HCT116 (cell line): ENCODE measurements around the gene G2E3. TPM values are rescaled to one million over a fixed set of nuclear protein-coding genes. Genes with fewer than 3 reads are reported as not detected.
"Not testable (repeated sequence)": the region's sequence is repeated elsewhere in the genome, so short reads cannot be mapped to it uniquely, and the experiment has no call there.

Experiments
- ATAC-seq: fragments of 200-7000 bp; cut with Tn5 transposase; 2 replicates; pipeline ENCODE4 v1.9.1; 2020; ENCODE audit warnings: mild to moderate bottlenecking, moderate library complexity
- BruUV-seq: library from RNA; stranded (reverse); fragments of 400-500 nt; replicated peaks from 2 replicates; lab custom pipeline; 2021; lab: Mats Ljungman, UMichigan
- CTCF ChIA-PET: fragments of 300-600 bp; sonication (Branson Sonifier 250); formaldehyde crosslinking; loops from one replicate; lab custom pipeline; 2021; ENCODE audit warnings: antibody characterized with exemption; lab: Charles Lee
- POLR2A ChIA-PET: fragments of 300-600, 350-600 bp; sonication (Branson Sonifier 250); formaldehyde crosslinking; loops from one replicate; lab custom pipeline; 2021; ENCODE audit warnings: antibody characterized with exemption; lab: Charles Lee
- RAD21 ChIA-PET, 2 experiments: fragments of 300-600 bp; sonication (Branson Sonifier 250); formaldehyde crosslinking; loops; one replicate each; lab custom pipeline; 2023; ENCODE audit warnings: low total read pairs in 2 of 2; ENCODE audit not compliant: uncharacterized antibody in 2 of 2, unreplicated experiment in 2 of 2, low non-redundant PET in 1 of 2; lab: Charles Lee
- DNase-seq: peaks from one replicate; pipeline ENCODE4 v3.0.0-alpha.2; 2010; ENCODE audit warnings: low read depth, low spot score
- H2AFZ ChIP-seq: fragments of 200-600 bp; shearing (Covaris generic), sonication (generic); 2 replicates; pipeline ENCODE4 v1.6.1; 2017; ENCODE audit warnings: low read depth, mixed run types, mixed read lengths, antibody characterized with exemption, low read length; ENCODE audit not compliant: poor library complexity, severe bottlenecking
- H3K27ac ChIP-seq: 2 replicates; pipeline ENCODE4 v1.5.1; 2012; ENCODE audit warnings: low read depth, low read length
- H3K27me3 ChIP-seq: fragments of 200-600 bp; sonication (generic); 2 replicates; pipeline ENCODE4 v1.6.1; 2016; ENCODE audit warnings: mixed run types, low read length, mixed read lengths; ENCODE audit not compliant: insufficient read depth
- H3K36me3 ChIP-seq, 2 experiments: fragments of 200-500 bp in 1 of 2; fragments of 200-600 bp in 1 of 2; sonication (Bioruptor generic) in 1 of 2; sonication (generic) in 1 of 2; 2 replicates each; pipeline versions ENCODE4 v1.5.1 to v1.6.1; 2014 to 2016; ENCODE audit warnings: low read length in 2 of 2, inconsistent platforms in 1 of 2, mixed read lengths in 1 of 2, mixed run types in 1 of 2; ENCODE audit not compliant: insufficient read depth in 2 of 2, control insufficient read depth in 1 of 2
- H3K4me1 ChIP-seq, 2 experiments: fragments of 200-600 bp in 1 of 2; sonication (generic) in 1 of 2; 2 replicates each; pipeline versions ENCODE4 v1.5.1 to v1.6.1; 2012 to 2017; ENCODE audit warnings: low read length in 2 of 2, inconsistent platforms in 1 of 2, mild to moderate bottlenecking in 1 of 2, mixed read lengths in 1 of 2, mixed run types in 1 of 2, moderate library complexity in 1 of 2; ENCODE audit not compliant: insufficient read depth in 2 of 2, control insufficient read depth in 1 of 2
- H3K4me2 ChIP-seq: fragments of 200-600 bp; sonication (generic); 2 replicates; pipeline ENCODE4 v1.6.1; 2017; ENCODE audit warnings: mixed run types, low read length, mixed read lengths
- H3K4me3 ChIP-seq, 2 experiments: fragments of 200-600 bp in 1 of 2; sonication (generic) in 1 of 2; replicated peaks in 1 of 2; 2 replicates each; pipeline ENCODE4 v1.5.1; 2011 to 2016; ENCODE audit warnings: low read length in 2 of 2, control low read depth in 1 of 2, low read depth in 1 of 2, mild to moderate bottlenecking in 1 of 2, mixed read lengths in 1 of 2, mixed run types in 1 of 2
- H3K79me2 ChIP-seq: fragments of 200-600 bp; sonication (generic); 2 replicates; pipeline ENCODE4 v1.6.1; 2017; ENCODE audit warnings: mild to moderate bottlenecking, mixed run types, low read length, moderate library complexity, mixed read lengths; ENCODE audit not compliant: insufficient read depth
- H3K9ac ChIP-seq: fragments of 200-600 bp; sonication (generic); 2 replicates; pipeline ENCODE4 v1.6.1; 2016; ENCODE audit warnings: low read length, mixed read lengths
- H3K9me2 ChIP-seq: fragments of 200-600 bp; sonication (generic), shearing (Covaris generic); 2 replicates; pipeline ENCODE4 v1.6.1; 2017; ENCODE audit warnings: mixed run types, mild to moderate bottlenecking, moderate library complexity; ENCODE audit not compliant: insufficient read depth
- H3K9me3 ChIP-seq, 2 experiments: fragments of 200-500 bp in 1 of 2; fragments of 200-600 bp in 1 of 2; sonication (Bioruptor generic) in 1 of 2; sonication (generic) in 1 of 2; 2 replicates each; pipeline ENCODE4 v1.6.1; 2014 to 2017; ENCODE audit warnings: low read length in 2 of 2, mixed read lengths in 2 of 2, inconsistent platforms in 1 of 2, low read depth in 1 of 2, mild to moderate bottlenecking in 1 of 2, mixed run types in 1 of 2, moderate library complexity in 1 of 2; ENCODE audit not compliant: control insufficient read depth in 1 of 2, insufficient read depth in 1 of 2
- H4K20me1 ChIP-seq: fragments of 200-600 bp; sonication (generic), shearing (Covaris generic); 2 replicates; pipeline ENCODE4 v1.6.1; 2017; ENCODE audit warnings: mixed run types, mild to moderate bottlenecking, moderate library complexity; ENCODE audit not compliant: insufficient read depth
- CBX3 ChIP-seq: IDR thresholded peaks from 2 replicates; pipeline ENCODE4 v1.6.1; 2012; ENCODE audit warnings: low read depth
- CEBPB ChIP-seq: IDR thresholded peaks from 2 replicates; pipeline ENCODE4 v1.6.1; 2012; ENCODE audit warnings: low read depth
- JUND ChIP-seq: IDR thresholded peaks from 2 replicates; pipeline ENCODE4 v1.6.1; 2012
- intact Hi-C: fragments of 100-400 bp; cut with micrococcal nuclease; formaldehyde crosslinking; loops from 2 replicates; pipeline ENCODE4 v1.10.0; 2022
- total RNA-seq: library from RNA; stranded (reverse); gene quantifications from one replicate; pipeline ENCODE4 v1.2.1, GENCODE V29; 2021; ENCODE audit not compliant: unreplicated experiment

The G2E3 gene
- total RNA-seq, 1 experiment from 2014 or later, result 47.0 TPM

GRCh38 chr14:30603402-30603801 lies 44.4 kb downstream of the G2E3 start:
- Histone ChIP-seq H3K79me2 (peaks cover 23% of the 10 kb centered on the region), H3K9ac (no peak overlapping the region), H3K27ac (no peak overlapping the region), H4K20me1 (no peaks in the 10 kb centered on the region), H3K9me3 (no peaks in the 10 kb centered on the region), H3K4me2 (no peak overlapping the region), H3K4me1 (peaks cover 0 to 6% of the 10 kb centered on the region in 2 experiments; a peak in 1 of 4 replicates), H2AFZ (no peak overlapping the region), H3K27me3 (no peaks in the 10 kb centered on the region), H3K9me2 (no peaks in the 10 kb centered on the region), H3K4me3 (no peak overlapping the region), H3K36me3 (peaks cover 42 to 49% of the 10 kb centered on the region in 2 experiments)
- DNase-seq, result no peak
- no peak for TF ChIP-seq CBX3
- TF ChIP-seq JUND, result peak; percentile 17; the same call in 1 of the 2 replicates
- TF ChIP-seq CEBPB, result peak; percentile 70
- no TSS peak for BruUV-seq
- POLR2A ChIA-PET, result no interaction called here
- ATAC-seq, result no peak
- RAD21 ChIA-PET, result no interaction called here
- CTCF ChIA-PET, result no interaction called here
- intact Hi-C loops, result no loop called here

GRCh38 chr14:30604696-30605095 lies 45.7 kb downstream of the G2E3 start:
- ATAC-seq, H3K9ac ChIP-seq, H3K4me2 ChIP-seq, H3K27ac ChIP-seq, DNase-seq, H3K27me3 ChIP-seq, H3K9me3 ChIP-seq, POLR2A ChIA-PET, H2AFZ ChIP-seq, H4K20me1 ChIP-seq, H3K9me2 ChIP-seq, RAD21 ChIA-PET, intact Hi-C loops, H3K4me3 ChIP-seq, CTCF ChIA-PET, BruUV-seq: not testable (repeated sequence)
- peaks cover 0 to 11% of the 10 kb centered on the region in 2 experiments; a peak in 1 of 4 replicates for H3K4me1 ChIP-seq
- peaks cover 39 to 43% of the 10 kb centered on the region in 2 experiments for H3K36me3 ChIP-seq
- H3K79me2 ChIP-seq, result peaks cover 19% of the 10 kb centered on the region
